ENCODE measurements around the gene AGER.

Gene AGER

GRCh38 chr6:32210191-32210601 lies 26.1 kb upstream of the AGER start:
- DNase-seq (no peak), ATAC-seq (ENCODE audit: insufficient read depth, low read depth) (no peak)
- Histone ChIP-seq H3K27me3 (ENCODE audit: insufficient read depth, low read length, poor library complexity) (peaks cover 3% of the 10 kb centered on the region), H3K9ac (ENCODE audit: low read depth, low read length) (no peak overlapping the region), H4K20me1 (ENCODE audit: insufficient read depth, low read length) (no peaks in the 10 kb centered on the region), H3K36me3 (ENCODE audit: insufficient read depth, low read length) (no peaks in the 10 kb centered on the region), H3K79me2 (ENCODE audit: insufficient read depth, low read length) (no peaks in the 10 kb centered on the region), H3K9me3 (ENCODE audit: insufficient read depth, low read length, severe bottlenecking) (no peaks in the 10 kb centered on the region), H3K4me3 (ENCODE audit: low read depth in 1 of 2, low read length in 2 of 2) (no peak overlapping the region), H3K4me1 (ENCODE audit: insufficient read depth, low read length) (no peaks in the 10 kb centered on the region), H3K4me2 (ENCODE audit: insufficient read depth, low read length) (no peak overlapping the region), H2AFZ (ENCODE audit: low read depth, low read length) (no peak overlapping the region), H3K27ac (ENCODE audit: low read length) (no peak overlapping the region)
- TF ChIP-seq CTCF (IDR thresholded peaks at IDR 0.05; ENCODE audit: borderline replicate concordance, extremely low read depth, low read length, poor library complexity, severe bottlenecking) (no peak), EZH2 (IDR thresholded peaks at IDR 0.05; ENCODE audit: borderline replicate concordance, low read depth, low read length, severe bottlenecking) (no peak)

- Histone ChIP-seq H3K36me3 (ENCODE audit: insufficient read depth, low read length) (no peaks in the 10 kb centered on the region), H3K4me3 (ENCODE audit: low read depth in 1 of 2, low read length in 2 of 2) (no peak overlapping the region), H2AFZ (ENCODE audit: low read depth, low read length) (no peak overlapping the region), H3K4me1 (ENCODE audit: insufficient read depth, low read length) (no peaks in the 10 kb centered on the region), H3K27me3 (ENCODE audit: insufficient read depth, low read length, poor library complexity) (peaks cover 3% of the 10 kb centered on the region), H3K4me2 (ENCODE audit: insufficient read depth, low read length) (no peak overlapping the region), H4K20me1 (ENCODE audit: insufficient read depth, low read length) (no peaks in the 10 kb centered on the region), H3K9me3 (ENCODE audit: insufficient read depth, low read length, severe bottlenecking) (no peaks in the 10 kb centered on the region), H3K27ac (ENCODE audit: low read length) (no peak overlapping the region), H3K79me2 (ENCODE audit: insufficient read depth, low read length) (no peaks in the 10 kb centered on the region), H3K9ac (ENCODE audit: low read depth, low read length) (no peak overlapping the region)
- no peak for TF ChIP-seq EZH2 (IDR thresholded peaks at IDR 0.05; ENCODE audit: borderline replicate concordance, low read depth, low read length, severe bottlenecking)
- no peak for TF ChIP-seq CTCF (IDR thresholded peaks at IDR 0.05; ENCODE audit: borderline replicate concordance, extremely low read depth, low read length, poor library complexity, severe bottlenecking)
- DNase-seq (no peak), ATAC-seq (ENCODE audit: insufficient read depth, low read depth) (no peak)
Observed at GRCh38 chr6:32208996-32209395, 24.9 kb upstream of the AGER start.

GRCh38 chr6:32204268-32204715 lies 20.2 kb upstream of the AGER start:
- Histone ChIP-seq H2AFZ (ENCODE audit: low read depth, low read length) (no peak overlapping the region), H3K27me3 (ENCODE audit: insufficient read depth, low read length, poor library complexity) (no peaks in the 10 kb centered on the region), H3K27ac (ENCODE audit: low read length) (no peak overlapping the region), H4K20me1 (ENCODE audit: insufficient read depth, low read length) (no peaks in the 10 kb centered on the region), H3K4me3 (ENCODE audit: low read depth in 1 of 2, low read length in 2 of 2) (no peak overlapping the region), H3K36me3 (ENCODE audit: insufficient read depth, low read length) (no peaks in the 10 kb centered on the region), H3K4me1 (ENCODE audit: insufficient read depth, low read length) (no peaks in the 10 kb centered on the region), H3K79me2 (ENCODE audit: insufficient read depth, low read length) (no peaks in the 10 kb centered on the region), H3K4me2 (ENCODE audit: insufficient read depth, low read length) (no peak overlapping the region), H3K9me3 (ENCODE audit: insufficient read depth, low read length, severe bottlenecking) (no peaks in the 10 kb centered on the region), H3K9ac (ENCODE audit: low read depth, low read length) (no peak overlapping the region)
- ATAC-seq (ENCODE audit: insufficient read depth, low read depth) (no peak), DNase-seq (no peak)
- TF ChIP-seq EZH2 (IDR thresholded peaks at IDR 0.05; ENCODE audit: borderline replicate concordance, low read depth, low read length, severe bottlenecking) (no peak), CTCF (IDR thresholded peaks at IDR 0.05; ENCODE audit: borderline replicate concordance, extremely low read depth, low read length, poor library complexity, severe bottlenecking) (no peak)
